Activated naive CD4-positive, alpha-beta T cell treated with anti-CD3 and anti-CD28 coated beads for 36 hours (primary cell): Measurements from ENCODE around the gene SIRT2. TPM values are rescaled to one million over a fixed set of nuclear protein-coding genes. Genes with fewer than 3 reads are reported as not detected.
A peak's percentile ranks its signal among the peaks of the same experiment; 100 is the strongest.

Experiments used
- CTCF ChIA-PET: fragments of 350-600 bp; sonication (Branson Sonifier 250); formaldehyde crosslinking; loops from one replicate; lab custom pipeline; 2021; ENCODE audit warnings: antibody characterized with exemption; lab: Charles Lee
- DNase-seq: peaks from one replicate; pipeline ENCODE4 v3.0.0-alpha.2; 2020
- H3K27ac Mint-ChIP-seq: one replicate; pipeline ENCODE4 v1.8.0; 2021; ENCODE audit warnings: mild to moderate bottlenecking, mixed read lengths
- H3K27me3 Mint-ChIP-seq: one replicate; pipeline ENCODE4 v1.8.0; 2021; ENCODE audit warnings: low read depth, mixed read lengths
- H3K36me3 Mint-ChIP-seq: one replicate; pipeline ENCODE4 v1.8.0; 2021; ENCODE audit warnings: low read depth, mixed read lengths
- H3K4me1 Mint-ChIP-seq: one replicate; pipeline ENCODE4 v1.8.0; 2021; ENCODE audit warnings: low read depth, mixed read lengths
- H3K4me3 Mint-ChIP-seq: one replicate; pipeline ENCODE4 v1.8.0; 2021; ENCODE audit warnings: mild to moderate bottlenecking, moderate library complexity, mixed read lengths
- H3K9me3 Mint-ChIP-seq: one replicate; pipeline ENCODE4 v1.8.0; 2021; ENCODE audit warnings: mixed read lengths
- intact Hi-C: fragments of 100-400 bp; cut with micrococcal nuclease; formaldehyde crosslinking; loops from one replicate; pipeline ENCODE4 v1.15.1; 2023
- total RNA-seq, 2 experiments: library from RNA; stranded (reverse); gene quantifications; one replicate each; pipeline ENCODE4 v1.2.3, GENCODE V29; 2021

Gene SIRT2
- total RNA-seq, 2 experiments from 2014 or later, result 18.2 to 19.6 TPM

GRCh38 chr19:38852231-38853044 is 47.0 kb downstream of the SIRT2 start:
- CTCF ChIA-PET, result interaction anchor here (1.0 to 2.4 kb wide), 5 partner anchors 11 to 35 kb away, joined by 3 to 13 read pairs (median 5); no protein-coding TSS in a partner anchor
- intact Hi-C loops, result loop anchor here (5.0 to 10.0 kb wide), 3 partner anchors 478 to 590 kb away; partner anchors contain the start of genes GMFG, PSMD8 and SPINT2
- Mint-ChIP-seq H3K9me3 (peaks cover 2% of the 10 kb centered on the region), H3K4me3 (peak overlapping the region; percentile 84), H3K27ac (peak overlapping the region; percentile 89), H3K36me3 (peaks cover 22% of the 10 kb centered on the region), H3K4me1 (peaks cover 37% of the 10 kb centered on the region), H3K27me3 (no peaks in the 10 kb centered on the region)
- peak; percentile 80 for DNase-seq

GRCh38 chr19:38851622-38852230 is 47.7 kb downstream of the SIRT2 start:
- peaks cover 2% of the 10 kb centered on the region for H3K9me3 Mint-ChIP-seq
- peak overlapping the region; percentile 91 for H3K4me3 Mint-ChIP-seq
- H3K4me1 Mint-ChIP-seq, result peaks cover 38% of the 10 kb centered on the region
- H3K36me3 Mint-ChIP-seq, result peaks cover 29% of the 10 kb centered on the region
- CTCF ChIA-PET, result interaction anchor here (0.7 to 2.4 kb wide), 4 partner anchors 15 to 36 kb away, joined by 3 to 13 read pairs (median 4); no protein-coding TSS in a partner anchor
- no peaks in the 10 kb centered on the region for H3K27me3 Mint-ChIP-seq
- DNase-seq, result peak; percentile 92
- intact Hi-C loops, result loop anchor here (2.0 to 10.0 kb wide), 4 partner anchors 477 to 589 kb away; partner anchors contain the start of genes GMFG, PSMD8 and SPINT2
- peak overlapping the region; percentile 96 for H3K27ac Mint-ChIP-seq

- CTCF ChIA-PET, result interaction anchor here (0.7 to 2.4 kb wide), 3 partner anchors 18 to 37 kb away, joined by 3 to 13 read pairs (median 3); no protein-coding TSS in a partner anchor
- H3K36me3 Mint-ChIP-seq, result peaks cover 33% of the 10 kb centered on the region
Observed at GRCh38 chr19:38850976-38851621, 48.3 kb downstream of the SIRT2 start.

GRCh38 chr19:38850436-38850975 is 48.9 kb downstream of the SIRT2 start:
- H3K4me3 Mint-ChIP-seq, result peak overlapping the region; percentile 91
- no peaks in the 10 kb centered on the region for H3K9me3 Mint-ChIP-seq
- H3K4me1 Mint-ChIP-seq, result peaks cover 44% of the 10 kb centered on the region
- peaks cover 39% of the 10 kb centered on the region for H3K36me3 Mint-ChIP-seq
- H3K27me3 Mint-ChIP-seq, result no peaks in the 10 kb centered on the region
- DNase-seq, result no peak
- peak overlapping the region; percentile 96 for H3K27ac Mint-ChIP-seq
- intact Hi-C loops, result loop anchor here (1.0 to 10.0 kb wide), 11 partner anchors 15 to 588 kb away; partner anchors contain the start of genes ACTN4, ECH1, GMFG and MRPS12
- CTCF ChIA-PET, result no interaction called here

More at GRCh38 chr19:38850976-38851621, 48.3 kb downstream of the SIRT2 start:
- H3K27ac Mint-ChIP-seq, result peak overlapping the region; percentile 96
- H3K4me1 Mint-ChIP-seq, result peaks cover 38% of the 10 kb centered on the region
- DNase-seq, result peak; percentile 59
- H3K4me3 Mint-ChIP-seq, result peak overlapping the region; percentile 91
- no peaks in the 10 kb centered on the region for H3K27me3 Mint-ChIP-seq
- intact Hi-C loops, result loop anchor here (1.0 to 10.0 kb wide), 11 partner anchors 14 to 589 kb away; partner anchors contain the start of genes ACTN4, ECH1, GMFG and MRPS12
- H3K9me3 Mint-ChIP-seq, result no peaks in the 10 kb centered on the region

GRCh38 chr19:38849860-38850435 is 49.5 kb downstream of the SIRT2 start, which contains the start of gene HNRNPL:
TSS of gene HNRNPL (minus strand) at chr19:38849986. CDS start at chr19:38849966, 20 bp downstream.
- Mint-ChIP-seq H3K9me3 (no peaks in the 10 kb centered on the region), H3K4me3 (peak within 1 kb of the TSS; percentile 91), H3K27ac (peak within 1 kb of the TSS; percentile 96), H3K36me3 (peaks cover 42% of the 10 kb centered on the region), H3K4me1 (peaks cover 50% of the 10 kb centered on the region), H3K27me3 (no peaks in the 10 kb centered on the region)
- intact Hi-C loops, result loop anchor here (1.0 to 10.0 kb wide), 12 partner anchors 12 to 588 kb away; partner anchors contain the start of genes ACTN4, ECH1, GMFG and MRPS12
- CTCF ChIA-PET, result interaction anchor here (0.7 to 1.3 kb wide), 2 partner anchors 20 to 214 kb away, joined by 4 to 6 read pairs; no protein-coding TSS in a partner anchor
- peak; percentile 100 for DNase-seq

GRCh38 chr19:38849147-38849859 is 50.1 kb downstream of the SIRT2 start:
- H3K27ac Mint-ChIP-seq, result peak overlapping the region; percentile 96
- H3K4me1 Mint-ChIP-seq, result peaks cover 54% of the 10 kb centered on the region
- no peaks in the 10 kb centered on the region for H3K9me3 Mint-ChIP-seq
- peaks cover 49% of the 10 kb centered on the region for H3K36me3 Mint-ChIP-seq
- H3K27me3 Mint-ChIP-seq, result no peaks in the 10 kb centered on the region
- CTCF ChIA-PET, result interaction anchor here (0.7 to 1.3 kb wide), 3 partner anchors 15 to 214 kb away, joined by 3 to 6 read pairs (median 4); no protein-coding TSS in a partner anchor
- DNase-seq, result peak; percentile 98
- H3K4me3 Mint-ChIP-seq, result peak overlapping the region; percentile 91
- intact Hi-C loops, result loop anchor here (1.0 kb wide), 1 partner anchor 11 kb away; no protein-coding TSS in a partner anchor

GRCh38 chr19:38848299-38849146 is 50.9 kb downstream of the SIRT2 start:
- Mint-ChIP-seq H3K4me1 (peaks cover 60% of the 10 kb centered on the region), H3K4me3 (peak overlapping the region; percentile 91), H3K9me3 (no peaks in the 10 kb centered on the region), H3K27ac (peak overlapping the region; percentile 96), H3K27me3 (no peaks in the 10 kb centered on the region), H3K36me3 (peaks cover 57% of the 10 kb centered on the region)
- CTCF ChIA-PET, result interaction anchor here (0.7 to 1.3 kb wide), 4 partner anchors 10 to 82 kb away, joined by 3 to 6 read pairs (median 4); partner anchors contain the start of genes MRPS12 and SARS2
- DNase-seq, result no peak
- intact Hi-C loops, result loop anchor here (1.0 kb wide), 1 partner anchor 10 kb away; no protein-coding TSS in a partner anchor

GRCh38 chr19:38846097-38846496 is 53.3 kb downstream of the SIRT2 start:
- intact Hi-C loops, result no loop called here
- no peak for DNase-seq
- no peaks in the 10 kb centered on the region for H3K9me3 Mint-ChIP-seq
- peaks cover 76% of the 10 kb centered on the region for H3K4me1 Mint-ChIP-seq
- H3K36me3 Mint-ChIP-seq, result peaks cover 72% of the 10 kb centered on the region
- no peak overlapping the region for H3K4me3 Mint-ChIP-seq
- peak overlapping the region; percentile 96 for H3K27ac Mint-ChIP-seq
- CTCF ChIA-PET, result interaction anchor here (0.9 to 1.0 kb wide), 2 partner anchors 23 to 42 kb away, joined by 3 read pairs; no protein-coding TSS in a partner anchor
- no peaks in the 10 kb centered on the region for H3K27me3 Mint-ChIP-seq

- Mint-ChIP-seq H3K4me1 (peaks cover 82% of the 10 kb centered on the region), H3K27ac (peak overlapping the region; percentile 96), H3K4me3 (peak overlapping the region; percentile 1), H3K36me3 (peaks cover 78% of the 10 kb centered on the region), H3K27me3 (no peaks in the 10 kb centered on the region), H3K9me3 (no peaks in the 10 kb centered on the region)
- DNase-seq, result no peak
- CTCF ChIA-PET, result interaction anchor here (0.9 to 1.0 kb wide), 2 partner anchors 24 to 42 kb away, joined by 3 read pairs; no protein-coding TSS in a partner anchor
- intact Hi-C loops, result no loop called here
Observed at GRCh38 chr19:38845374-38846024, 53.9 kb downstream of the SIRT2 start.
